ENCODE data around the gene TPP2.

GRCh38 chr13:102587916-102588315, 8.9 kb upstream of the TPP2 start:
- TF ChIP-seq CTCF (conservative IDR thresholded peaks at IDR 0.05) (no peak), EZH2 (IDR thresholded peaks at IDR 0.05; ENCODE audit: low read depth) (no peak)
